Activated CD4-positive, alpha-beta T cell treated with anti-CD3 and anti-CD28 coated beads, Interleukin-2, amount 10 ng/mL, durations not matched to agents 7 days and 5 days (primary cell): Measurements from ENCODE around the gene LILRB2. TPM values are rescaled to one million over a fixed set of nuclear protein-coding genes. Genes with fewer than 3 reads are reported as not detected.
"Not testable (repeated sequence)": the region's sequence is repeated elsewhere in the genome, so short reads cannot be mapped to it uniquely, and the experiment has no call there.

Source experiments
- CTCF ChIA-PET: fragments of 350-600 bp; sonication (Branson Sonifier 250); formaldehyde crosslinking; loops from one replicate; lab custom pipeline; 2021; ENCODE audit warnings: antibody characterized with exemption; lab: Charles Lee
- POLR2A ChIA-PET: fragments of 350-600 bp; sonication (Branson Sonifier 250); formaldehyde crosslinking; loops from one replicate; lab custom pipeline; 2021; ENCODE audit warnings: antibody characterized with exemption; lab: Charles Lee
- DNase-seq: peaks from one replicate; pipeline ENCODE4 v3.0.0-alpha.2; 2020
- H3K27ac Mint-ChIP-seq: one replicate; pipeline ENCODE4 v1.8.0; 2021; ENCODE audit warnings: mild to moderate bottlenecking, moderate library complexity, mixed read lengths
- H3K27me3 Mint-ChIP-seq: one replicate; pipeline ENCODE4 v1.8.0; 2021; ENCODE audit warnings: mixed read lengths
- H3K36me3 Mint-ChIP-seq: one replicate; pipeline ENCODE4 v1.8.0; 2021; ENCODE audit warnings: low read depth, mixed read lengths
- H3K4me1 Mint-ChIP-seq: one replicate; pipeline ENCODE4 v1.8.0; 2021; ENCODE audit warnings: mixed read lengths
- H3K4me3 Mint-ChIP-seq: one replicate; pipeline ENCODE4 v1.8.0; 2021; ENCODE audit warnings: mild to moderate bottlenecking, moderate library complexity, mixed read lengths
- H3K9me3 Mint-ChIP-seq: one replicate; pipeline ENCODE4 v1.8.0; 2021; ENCODE audit warnings: mixed read lengths
- total RNA-seq, 2 experiments: library from RNA; stranded (reverse); gene quantifications; one replicate each; pipeline ENCODE4 v1.2.3, GENCODE V29; 2021

LILRB2 gene
- not detected for total RNA-seq

DNA sequence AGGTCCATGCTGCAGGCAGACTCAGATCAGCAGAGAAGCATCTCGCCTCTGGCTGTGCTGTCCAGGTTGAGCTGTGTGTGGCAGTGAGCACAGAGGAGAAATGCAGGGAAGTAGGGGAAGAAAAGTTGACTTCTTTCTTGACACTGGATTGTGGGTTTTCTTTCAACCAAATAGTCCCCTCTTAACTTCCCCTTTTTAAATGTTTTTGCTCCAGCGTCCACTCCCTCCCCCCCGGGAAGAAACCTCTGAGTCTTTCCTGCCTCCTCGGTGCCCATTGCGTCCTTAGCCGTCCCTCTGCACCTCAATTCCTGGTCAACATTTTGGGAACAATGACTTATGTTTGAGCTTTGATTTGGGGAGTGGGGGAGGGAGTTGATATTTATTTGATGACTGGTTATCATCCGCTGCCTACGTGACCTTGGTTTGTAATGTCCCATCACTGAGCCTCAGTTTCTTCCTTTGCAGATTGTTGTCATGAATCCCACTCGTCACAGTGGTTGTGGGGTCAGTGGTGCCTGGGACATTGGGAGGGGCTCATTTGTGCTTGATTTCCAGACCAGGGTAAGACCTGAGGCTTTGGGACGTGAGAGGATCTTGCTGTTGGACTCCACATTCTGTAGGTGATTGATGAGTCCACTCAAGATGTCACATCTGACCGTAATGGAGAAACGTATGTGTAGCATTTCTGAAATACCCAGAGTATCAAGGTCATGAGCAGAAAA, at the start of gene LILRB2:
TSS of gene LILRB2 (minus strand) at position 104 of the 722 bp plus-strand sequence. CDS start 614 bp downstream, outside the sequence.
- DNase-seq, result no peak
- POLR2A ChIA-PET, result no interaction called here
- no peaks in the 10 kb centered on the region for H3K36me3 Mint-ChIP-seq

DNA sequence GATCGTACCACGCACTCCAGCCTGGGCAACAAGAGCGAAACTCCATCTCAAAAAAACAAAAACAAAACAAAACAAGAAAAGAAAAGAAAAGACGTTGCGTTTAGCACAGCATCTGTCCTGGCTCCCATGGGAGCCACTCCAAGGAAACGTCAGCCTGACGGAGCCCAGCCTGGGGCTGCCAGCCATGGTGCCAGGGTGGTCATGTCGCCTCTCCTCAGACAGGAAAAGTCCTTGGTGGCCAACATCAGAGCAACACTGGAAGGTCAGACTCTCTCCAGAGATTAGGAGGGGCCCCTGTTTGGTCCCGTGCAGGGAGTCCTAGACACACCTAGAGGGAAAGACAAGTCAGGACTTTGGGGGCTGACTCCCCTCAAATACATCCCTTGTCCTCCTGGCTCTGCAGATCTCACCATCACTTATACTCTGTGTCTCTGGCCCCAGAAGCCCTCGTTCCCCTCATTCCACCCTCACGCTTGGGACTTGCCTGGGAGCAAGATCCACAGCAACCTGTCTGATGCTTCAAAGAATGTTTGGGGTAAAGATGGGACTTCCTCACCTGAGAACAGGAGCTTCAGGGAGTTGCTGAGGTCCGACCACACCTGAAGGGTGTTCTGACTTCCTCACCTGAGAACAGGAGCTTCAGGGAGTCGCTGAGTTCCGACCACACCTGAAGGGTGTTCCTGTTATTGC, 48.7 kb upstream of the LILRB2 start:
- no peak overlapping the region for H3K27ac Mint-ChIP-seq
- peaks cover 4% of the 10 kb centered on the region for H3K27me3 Mint-ChIP-seq
- H3K4me3 Mint-ChIP-seq, result no peak overlapping the region
- no peak for DNase-seq
- ChIA-PET CTCF (interaction anchor here (0.6 to 1.1 kb wide), 3 partner anchors 41 to 211 kb away, joined by 3 read pairs; no protein-coding TSS in a partner anchor), POLR2A (no interaction called here)
- no peaks in the 10 kb centered on the region for H3K9me3 Mint-ChIP-seq
- no peaks in the 10 kb centered on the region for H3K36me3 Mint-ChIP-seq
- H3K4me1 Mint-ChIP-seq, result peaks cover 14% of the 10 kb centered on the region

More for the DNA sequence above, at the start of gene LILRB2:
- Mint-ChIP-seq H3K9me3 (no peaks in the 10 kb centered on the region), H3K27me3 (peaks cover 31% of the 10 kb centered on the region), H3K4me3 (no peak within 1 kb of the TSS), H3K27ac (no peak within 1 kb of the TSS), H3K4me1 (peaks cover 6% of the 10 kb centered on the region)
- CTCF ChIA-PET, result no interaction called here

DNA sequence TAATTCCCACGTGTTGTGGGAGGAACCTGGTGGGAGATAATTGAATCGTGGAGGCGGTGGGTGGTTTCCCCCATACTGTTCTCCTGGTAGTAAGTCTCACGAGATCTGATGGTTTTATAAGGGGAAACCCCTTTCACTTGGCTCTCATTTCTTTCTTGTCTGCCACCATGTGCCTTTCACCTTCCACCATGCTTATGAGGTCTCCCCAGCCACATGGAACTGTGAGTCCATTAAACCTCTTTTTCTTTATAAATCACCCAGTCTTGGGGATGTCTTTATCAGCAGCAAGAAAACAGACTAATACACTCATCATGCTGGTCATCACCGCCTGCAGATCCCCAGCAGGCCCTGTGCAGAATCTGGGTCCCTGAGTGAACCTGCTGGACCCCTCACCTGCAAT, 47.9 kb upstream of the LILRB2 start:
- H3K4me1 Mint-ChIP-seq, result peaks cover 14% of the 10 kb centered on the region
- H3K9me3 Mint-ChIP-seq, H3K36me3 Mint-ChIP-seq, H3K4me3 Mint-ChIP-seq, DNase-seq, CTCF ChIA-PET, H3K27ac Mint-ChIP-seq, H3K27me3 Mint-ChIP-seq: not testable (repeated sequence)
- POLR2A ChIA-PET, result interaction anchor here (0.6 kb wide), 1 partner anchor 135 kb away, joined by 3 read pairs; the partner anchor contains the start of gene LENG9

DNA sequence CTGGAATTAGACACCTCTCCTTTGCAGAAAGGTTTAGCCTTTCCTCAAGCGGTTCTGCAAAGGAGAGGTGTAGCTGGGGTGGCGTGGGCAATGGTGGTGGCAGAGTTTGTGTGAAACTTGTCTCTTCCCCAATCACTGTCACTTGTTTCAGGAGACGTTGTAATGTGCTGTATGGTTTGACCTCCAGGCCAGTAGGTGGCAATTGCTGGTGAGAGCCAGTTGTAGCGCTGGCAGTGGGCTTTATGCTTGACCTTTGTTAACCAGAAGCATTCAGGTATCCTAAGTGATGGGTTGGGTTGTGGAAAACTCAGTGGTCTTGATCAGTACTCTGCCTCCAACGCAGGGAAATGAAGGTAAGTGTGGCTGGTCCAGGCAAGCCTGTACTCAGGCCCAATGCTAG, 44.7 kb upstream of the LILRB2 start:
- no peak overlapping the region for H3K4me3 Mint-ChIP-seq
- ChIA-PET POLR2A (no interaction called here), CTCF (no interaction called here)

DNA sequence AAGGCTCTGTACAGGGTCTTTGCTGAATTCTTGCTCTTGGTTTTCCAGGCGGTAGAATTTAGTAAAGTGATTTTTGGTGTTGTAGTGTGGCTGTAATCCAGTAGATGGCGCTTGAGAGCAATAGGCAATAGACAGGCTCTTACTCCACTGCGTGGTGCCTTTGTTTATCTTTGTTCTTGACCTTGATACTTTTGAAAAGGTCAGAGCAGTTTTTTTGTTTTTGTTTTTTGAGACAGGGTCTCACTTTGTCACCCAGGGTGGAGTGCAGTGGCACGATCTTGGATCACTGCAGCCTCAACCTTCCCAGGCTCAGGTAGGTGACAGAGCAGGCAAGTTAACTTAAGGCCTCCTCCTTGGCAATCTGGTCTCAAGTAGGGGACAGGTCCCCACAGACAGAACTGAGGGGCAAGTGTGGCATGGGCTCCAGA, 44.3 kb upstream of the LILRB2 start:
- DNase-seq, result peak; percentile 66
- peaks cover 14% of the 10 kb centered on the region for H3K4me1 Mint-ChIP-seq
- ChIA-PET CTCF (no interaction called here), POLR2A (no interaction called here)
- H3K27me3 Mint-ChIP-seq, result peaks cover 20% of the 10 kb centered on the region
- no peak overlapping the region for H3K4me3 Mint-ChIP-seq
- no peak overlapping the region for H3K27ac Mint-ChIP-seq
- H3K9me3 Mint-ChIP-seq, result no peaks in the 10 kb centered on the region
- H3K36me3 Mint-ChIP-seq, result no peaks in the 10 kb centered on the region

More for the DNA sequence above, 44.7 kb upstream of the LILRB2 start:
- H3K36me3 Mint-ChIP-seq, result no peaks in the 10 kb centered on the region
- H3K4me1 Mint-ChIP-seq, result peaks cover 14% of the 10 kb centered on the region
- peaks cover 16% of the 10 kb centered on the region for H3K27me3 Mint-ChIP-seq
- H3K9me3 Mint-ChIP-seq, result no peaks in the 10 kb centered on the region
- no peak overlapping the region for H3K27ac Mint-ChIP-seq
- DNase-seq, result no peak

DNA sequence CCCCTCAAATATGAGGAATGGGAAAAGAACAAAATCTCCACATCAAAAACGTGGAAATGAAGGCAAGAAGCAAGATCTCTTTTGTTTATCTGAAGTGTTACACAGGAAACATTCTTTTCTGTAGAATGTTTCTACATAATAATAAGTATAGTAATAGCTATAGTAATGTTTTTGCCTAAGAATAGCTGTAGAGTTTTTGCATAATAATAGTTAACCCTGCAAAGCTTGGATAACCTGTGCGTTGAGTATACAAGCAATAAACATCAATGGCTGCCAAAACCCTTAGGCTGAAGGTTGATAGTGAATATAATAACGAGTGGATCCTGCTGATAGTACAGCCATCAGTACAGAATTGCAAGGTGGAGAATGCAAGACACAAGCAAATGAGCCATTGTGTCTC, 43.2 kb upstream of the LILRB2 start:
- no peaks in the 10 kb centered on the region for H3K36me3 Mint-ChIP-seq
- POLR2A ChIA-PET, result no interaction called here
- no peak overlapping the region for H3K4me3 Mint-ChIP-seq
- CTCF ChIA-PET, result interaction anchor here (0.8 kb wide), 1 partner anchor 55 kb away, joined by 3 read pairs; no protein-coding TSS in a partner anchor
- no peak overlapping the region for H3K27ac Mint-ChIP-seq
- H3K27me3 Mint-ChIP-seq, result peaks cover 25% of the 10 kb centered on the region
- H3K9me3 Mint-ChIP-seq, result no peaks in the 10 kb centered on the region
- peaks cover 14% of the 10 kb centered on the region for H3K4me1 Mint-ChIP-seq
- DNase-seq, result no peak

DNA sequence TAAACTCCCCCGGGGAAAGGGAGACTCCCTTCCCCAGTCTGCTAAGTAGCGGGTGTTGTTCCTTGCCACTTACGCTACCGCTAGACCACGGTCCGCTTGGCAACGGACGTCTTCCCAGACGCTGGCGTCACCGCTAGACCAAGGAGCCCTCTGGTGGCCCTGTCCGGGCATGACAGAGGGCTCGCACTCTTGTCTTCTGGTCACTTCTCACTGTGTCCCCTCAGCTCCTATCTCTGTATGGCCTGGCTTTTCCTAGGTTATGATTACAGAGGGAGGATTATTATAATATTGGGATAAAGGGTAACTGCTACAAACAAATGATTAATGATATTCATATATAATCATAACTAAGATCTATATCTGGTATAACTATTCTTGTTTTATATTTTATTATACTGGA, 42.0 kb upstream of the LILRB2 start:
- not testable (repeated sequence) for H3K27ac Mint-ChIP-seq, H3K4me3 Mint-ChIP-seq

DNA sequence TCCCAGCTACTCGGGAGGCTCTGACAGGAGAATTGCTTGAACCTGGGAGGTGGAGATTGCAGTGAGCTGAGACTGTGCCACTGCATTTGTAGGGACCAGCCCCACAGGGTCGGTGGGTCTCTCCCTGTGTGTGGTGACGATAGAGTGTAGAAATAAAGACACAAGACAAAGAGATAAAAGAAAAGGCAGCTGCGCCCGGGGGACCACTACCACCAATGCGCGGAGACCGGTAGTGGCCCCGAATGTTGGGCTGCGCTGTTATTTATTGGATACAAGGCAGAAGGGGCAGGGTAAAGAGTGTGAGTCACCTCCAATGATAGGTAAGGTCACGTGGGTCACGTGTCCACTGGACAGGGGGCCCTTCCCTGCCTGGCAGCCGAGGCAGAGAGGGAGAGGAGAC, 41.4 kb upstream of the LILRB2 start:
- H3K27ac Mint-ChIP-seq, H3K36me3 Mint-ChIP-seq, CTCF ChIA-PET, H3K4me3 Mint-ChIP-seq, DNase-seq, POLR2A ChIA-PET, H3K9me3 Mint-ChIP-seq: not testable (repeated sequence)
- Mint-ChIP-seq H3K27me3 (peaks cover 26% of the 10 kb centered on the region), H3K4me1 (peaks cover 10% of the 10 kb centered on the region)

More for the DNA sequence above, 42.0 kb upstream of the LILRB2 start:
- H3K36me3 Mint-ChIP-seq, H3K9me3 Mint-ChIP-seq, DNase-seq, CTCF ChIA-PET, POLR2A ChIA-PET: not testable (repeated sequence)
- Mint-ChIP-seq H3K27me3 (peaks cover 26% of the 10 kb centered on the region), H3K4me1 (peaks cover 14% of the 10 kb centered on the region)

DNA sequence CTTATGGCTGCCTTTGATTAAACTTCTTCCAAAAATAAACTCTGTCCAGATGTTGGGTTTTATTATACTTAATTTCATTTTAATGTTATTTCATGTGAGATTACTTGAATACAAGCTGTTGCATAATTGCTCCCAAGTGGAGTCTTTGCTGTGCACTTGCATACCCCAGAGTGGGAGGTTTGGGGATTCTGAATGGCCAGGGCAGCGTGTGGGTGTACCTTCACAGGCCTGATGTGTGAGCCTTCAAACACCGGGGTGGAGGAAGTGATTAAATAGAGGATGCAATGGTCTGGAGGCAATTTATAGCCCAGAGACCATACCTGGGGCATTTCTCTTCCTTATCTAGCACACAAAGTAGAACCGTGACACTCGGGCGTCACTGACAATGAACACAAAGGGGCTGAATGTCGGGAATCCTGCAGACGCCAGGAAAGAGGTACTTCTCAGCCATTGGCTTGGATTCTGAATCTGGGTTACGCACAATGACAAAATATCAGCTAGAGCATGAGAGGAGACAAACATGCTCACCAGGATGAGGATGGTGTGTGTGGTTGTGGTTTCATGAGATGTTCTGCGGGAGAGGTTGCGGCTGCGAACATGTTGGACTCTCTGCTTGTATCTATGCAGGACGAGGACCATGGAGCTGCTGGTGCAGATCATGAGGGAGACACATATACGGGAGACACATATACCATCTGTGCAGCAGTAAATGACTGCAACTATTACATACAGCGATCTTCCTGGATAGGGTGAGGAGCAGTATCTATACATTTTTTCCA, 39.2 kb upstream of the LILRB2 start:
- CTCF ChIA-PET, result no interaction called here
- Mint-ChIP-seq H3K27ac (no peak overlapping the region), H3K36me3 (no peaks in the 10 kb centered on the region), H3K4me3 (no peak overlapping the region), H3K4me1 (peaks cover 6% of the 10 kb centered on the region), H3K27me3 (peaks cover 32% of the 10 kb centered on the region), H3K9me3 (no peaks in the 10 kb centered on the region)
- no peak for DNase-seq
- POLR2A ChIA-PET, result interaction anchor here (0.7 kb wide), 1 partner anchor 68 kb away, joined by 3 read pairs; no protein-coding TSS in a partner anchor

DNA sequence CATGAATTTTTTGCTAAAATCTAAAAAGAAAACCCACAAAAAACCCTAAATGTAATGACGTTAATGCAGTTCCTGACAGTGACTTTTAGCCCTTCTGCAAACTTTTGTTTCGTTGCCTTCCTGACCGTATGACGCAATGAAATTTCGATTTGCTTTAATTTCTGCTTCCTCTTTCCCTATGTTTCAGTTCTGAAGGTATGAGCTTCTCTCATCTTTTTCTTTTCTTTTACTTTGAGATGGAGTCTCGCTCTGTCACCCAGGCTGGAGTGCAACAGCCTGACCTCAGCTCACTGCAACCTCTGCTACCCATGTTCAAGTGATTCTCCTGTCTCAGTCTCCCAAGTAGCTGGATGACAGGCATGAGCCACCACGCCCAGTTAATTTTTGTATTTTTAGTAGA, 38.1 kb upstream of the LILRB2 start:
- H3K27me3 Mint-ChIP-seq, result peaks cover 31% of the 10 kb centered on the region
- no peaks in the 10 kb centered on the region for H3K9me3 Mint-ChIP-seq
- H3K36me3 Mint-ChIP-seq, result no peaks in the 10 kb centered on the region
- H3K4me1 Mint-ChIP-seq, result peaks cover 6% of the 10 kb centered on the region
- CTCF ChIA-PET, result no interaction called here
- POLR2A ChIA-PET, result no interaction called here
- no peak for DNase-seq
- H3K27ac Mint-ChIP-seq, result no peak overlapping the region
- no peak overlapping the region for H3K4me3 Mint-ChIP-seq

DNA sequence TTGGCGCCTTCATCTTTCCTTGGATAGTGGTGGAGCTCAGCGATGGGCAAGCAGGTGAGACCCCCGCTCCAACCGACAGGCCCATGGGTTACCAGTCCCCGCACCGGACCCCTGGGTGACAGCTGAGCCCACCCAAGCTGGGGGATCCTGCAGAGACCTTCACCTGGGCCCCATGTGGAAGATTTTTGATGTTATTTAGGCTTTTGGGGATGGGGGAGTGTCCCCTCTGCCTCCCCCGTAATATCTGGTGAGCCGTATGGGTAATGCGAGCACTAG, 37.0 kb upstream of the LILRB2 start:
- Mint-ChIP-seq H3K27ac (no peak overlapping the region), H3K9me3 (no peaks in the 10 kb centered on the region), H3K27me3 (peaks cover 38% of the 10 kb centered on the region), H3K36me3 (no peaks in the 10 kb centered on the region), H3K4me3 (no peak overlapping the region), H3K4me1 (peaks cover 6% of the 10 kb centered on the region)
- ChIA-PET CTCF (no interaction called here), POLR2A (no interaction called here)
- DNase-seq, result no peak

DNA sequence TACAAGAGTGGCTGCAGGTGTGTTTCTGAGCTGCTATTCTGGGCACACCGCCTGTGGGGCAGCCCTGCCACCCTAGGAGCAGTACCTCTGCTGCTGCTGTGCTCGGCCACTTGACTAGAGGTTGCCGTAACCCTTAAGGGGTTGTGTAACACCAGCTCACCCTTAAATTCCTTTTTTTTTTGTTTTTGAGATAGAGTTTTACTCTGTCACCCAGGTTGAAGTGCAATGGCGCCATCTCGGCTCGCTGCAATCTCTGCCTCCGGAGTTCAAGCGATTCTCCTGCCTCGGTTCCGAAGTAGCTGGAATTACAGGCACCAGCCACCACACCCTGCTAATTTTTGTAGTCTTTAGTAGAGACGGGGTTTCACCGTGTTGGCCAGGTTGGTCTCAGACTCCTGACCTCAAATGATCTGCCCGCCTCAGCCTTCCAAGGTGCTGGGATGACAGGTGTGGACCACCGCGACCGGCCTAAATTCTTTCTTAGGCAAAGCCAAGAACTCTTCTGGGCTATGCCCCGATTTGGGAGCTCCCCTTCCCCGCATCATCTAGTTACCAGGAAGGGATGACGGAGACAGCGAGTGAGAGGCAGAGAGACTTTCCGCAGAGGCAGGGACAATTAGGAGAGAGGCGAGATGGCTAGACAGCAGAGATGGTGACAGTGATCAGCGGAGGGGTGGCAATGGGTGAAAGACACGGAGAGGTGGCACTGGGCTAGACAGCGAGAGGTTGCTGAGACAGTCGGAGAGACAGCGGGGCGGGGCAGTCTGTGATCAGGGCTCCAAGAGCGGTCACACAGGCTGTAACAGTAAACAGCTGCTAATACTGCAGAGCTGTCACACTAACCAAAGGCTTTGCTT, 36.4 kb upstream of the LILRB2 start:
- Mint-ChIP-seq H3K27me3 (peaks cover 42% of the 10 kb centered on the region), H3K9me3 (no peaks in the 10 kb centered on the region), H3K4me1 (peaks cover 6% of the 10 kb centered on the region), H3K4me3 (no peak overlapping the region), H3K36me3 (no peaks in the 10 kb centered on the region), H3K27ac (no peak overlapping the region)
- ChIA-PET CTCF (no interaction called here), POLR2A (no interaction called here)
- DNase-seq, result no peak
